AG08396 (cell line): ENCODE data around the gene SLC5A6.

ENCODE experiments used
- DNase-seq: peaks from one replicate; pipeline ENCODE4 v3.0.0; 2012; ENCODE audit warnings: low spot score, mixed read lengths

Gene SLC5A6

DNA sequence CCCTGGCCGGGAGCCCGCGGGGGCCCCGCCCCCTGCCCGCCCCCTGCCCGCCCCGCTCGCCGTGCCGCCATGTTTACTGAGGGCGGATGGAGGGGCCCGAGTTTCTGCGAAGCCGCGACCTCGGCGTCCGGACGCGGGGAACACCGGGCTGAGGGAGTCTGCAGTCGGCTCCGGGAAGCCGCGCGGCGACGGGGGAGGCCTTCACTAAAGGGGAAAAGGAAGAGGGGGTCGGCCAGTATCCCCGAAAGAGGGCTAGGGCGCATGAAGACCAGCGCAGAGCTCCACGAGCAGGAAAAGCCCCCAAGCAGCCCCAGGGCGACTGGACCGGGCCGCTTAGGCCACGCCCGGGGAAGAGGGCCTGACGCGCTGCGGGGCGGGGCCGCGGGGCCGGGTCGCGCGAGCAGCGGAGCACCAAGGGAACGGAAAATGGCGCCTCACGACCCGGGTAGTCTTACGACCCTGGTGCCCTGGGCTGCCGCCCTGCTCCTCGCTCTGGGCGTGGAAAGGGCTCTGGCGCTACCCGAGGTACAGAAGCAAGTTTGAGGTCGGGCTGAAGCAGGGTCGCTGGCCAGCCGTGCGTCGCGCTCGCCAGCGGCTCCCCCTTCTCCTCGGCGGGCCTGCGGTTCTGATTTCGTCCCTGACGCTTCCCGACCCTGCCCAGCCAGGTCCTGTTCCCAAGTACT lies at the start of gene SLC5A6, which contains the start of gene ATRAID:
SLC5A6 (minus strand) TSS at position 326 of the 683 bp plus-strand sequence. CDS start 4,618 bp downstream, outside the sequence.
ATRAID (plus strand) TSS at position 99 of the 683 bp plus-strand sequence; CDS start at position 427, 328 bp downstream.
- DNase-seq, result peak; percentile 97

- DNase-seq, result no peak
These were observed 49.3 kb upstream of the SLC5A6 start for GRCh38 chr2:27261241-27261925.

- DNase-seq, result no peak
These were observed 46.0 kb upstream of the SLC5A6 start for GRCh38 chr2:27258051-27258450.

DNA sequence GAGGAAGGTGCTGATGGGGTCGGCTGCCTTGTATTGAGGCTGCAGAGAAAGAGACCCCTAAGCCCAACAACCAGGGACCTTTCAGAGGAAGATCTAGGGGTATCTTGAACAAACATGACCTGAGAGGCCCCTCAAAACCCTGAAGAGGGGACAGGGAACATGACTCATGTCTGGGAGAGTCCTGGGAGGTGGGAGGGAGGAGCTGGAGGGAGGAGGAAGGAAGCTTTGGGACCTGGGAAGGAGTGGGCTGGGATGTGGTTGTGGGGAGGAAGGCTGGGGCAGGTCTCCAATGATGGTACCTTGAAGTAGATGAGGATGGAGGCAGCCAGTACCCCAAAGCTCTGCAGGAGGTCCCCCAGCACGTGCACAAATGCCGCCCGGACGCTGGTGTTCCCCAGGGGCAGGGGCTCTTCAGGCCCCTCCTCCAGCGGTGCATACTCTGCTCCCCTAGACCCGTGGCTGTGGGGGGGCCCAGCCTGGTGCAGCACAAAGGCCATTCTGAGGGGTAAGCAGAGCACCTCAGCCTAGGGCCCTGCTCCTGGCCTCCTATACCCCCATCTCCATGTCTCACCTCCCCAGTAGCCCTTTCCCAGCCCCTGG lies 44.9 kb upstream of the SLC5A6 start:
- DNase-seq, result no peak

- DNase-seq, result peak; percentile 80
These were observed 43.6 kb upstream of the SLC5A6 start for GRCh38 chr2:27255660-27256059.

DNA sequence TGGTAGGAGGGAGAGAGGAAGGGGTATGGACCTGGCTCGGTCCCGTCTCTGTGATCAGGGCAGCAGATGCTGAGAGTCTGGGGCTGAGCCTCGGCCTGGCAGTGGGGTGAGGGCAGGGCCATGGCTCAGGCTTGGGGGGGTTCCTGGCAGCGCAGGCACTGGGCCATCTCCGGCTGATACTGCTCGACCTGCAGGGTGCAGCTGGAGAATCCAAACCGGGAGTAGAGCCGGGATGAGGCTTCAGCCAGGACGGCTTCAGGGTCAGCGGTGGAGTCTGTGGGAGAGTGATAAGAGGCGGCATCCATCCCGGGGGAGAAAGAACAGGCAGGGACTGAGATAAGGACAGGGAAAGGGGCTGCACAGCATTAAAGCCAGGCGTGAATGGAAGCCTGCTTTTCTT lies 43.1 kb upstream of the SLC5A6 start:
- no peak for DNase-seq

GRCh38 chr2:27251766-27252165 lies 39.7 kb upstream of the SLC5A6 start:
- no peak for DNase-seq

- no peak for DNase-seq
These were observed 38.7 kb upstream of the SLC5A6 start for GRCh38 chr2:27250652-27251379.

DNA sequence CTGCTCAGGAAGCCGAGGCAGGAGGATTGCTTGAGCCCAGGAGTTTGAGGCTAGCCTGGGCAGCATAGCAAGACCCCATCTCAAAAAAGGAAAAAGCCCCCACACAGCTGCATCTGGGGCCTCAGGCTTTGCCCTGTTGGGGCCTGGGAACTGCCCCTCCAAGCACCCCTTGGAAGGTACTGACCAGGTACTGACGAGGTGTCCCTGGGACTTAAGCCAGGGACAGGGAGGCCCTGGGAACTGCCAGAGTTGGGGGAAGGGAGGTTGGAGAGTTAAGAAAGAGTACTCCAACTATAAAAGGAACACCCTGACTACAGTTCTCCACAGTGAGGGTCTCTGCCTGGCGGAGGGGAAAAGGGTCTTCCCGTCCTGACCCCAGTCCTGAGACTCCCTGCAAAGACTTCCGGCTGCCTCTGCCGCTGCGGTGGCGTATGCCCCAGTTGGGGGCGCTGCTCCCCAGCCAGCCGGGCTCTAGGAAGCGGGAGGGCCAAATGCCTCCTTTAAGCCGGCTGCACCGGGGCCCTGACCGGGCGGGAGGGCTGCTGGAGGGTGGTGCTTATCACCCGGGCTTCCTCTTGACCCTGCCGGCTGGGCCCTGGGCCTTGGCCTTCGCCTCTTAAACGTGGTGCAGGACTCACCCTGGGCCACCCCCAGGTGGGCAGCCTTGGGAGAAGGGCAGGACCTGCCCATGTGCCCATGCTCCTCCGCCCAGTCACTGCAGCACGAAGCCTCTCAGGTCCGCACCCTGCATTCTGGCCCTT lies 38.0 kb upstream of the SLC5A6 start:
- DNase-seq, result peak; percentile 87

DNA sequence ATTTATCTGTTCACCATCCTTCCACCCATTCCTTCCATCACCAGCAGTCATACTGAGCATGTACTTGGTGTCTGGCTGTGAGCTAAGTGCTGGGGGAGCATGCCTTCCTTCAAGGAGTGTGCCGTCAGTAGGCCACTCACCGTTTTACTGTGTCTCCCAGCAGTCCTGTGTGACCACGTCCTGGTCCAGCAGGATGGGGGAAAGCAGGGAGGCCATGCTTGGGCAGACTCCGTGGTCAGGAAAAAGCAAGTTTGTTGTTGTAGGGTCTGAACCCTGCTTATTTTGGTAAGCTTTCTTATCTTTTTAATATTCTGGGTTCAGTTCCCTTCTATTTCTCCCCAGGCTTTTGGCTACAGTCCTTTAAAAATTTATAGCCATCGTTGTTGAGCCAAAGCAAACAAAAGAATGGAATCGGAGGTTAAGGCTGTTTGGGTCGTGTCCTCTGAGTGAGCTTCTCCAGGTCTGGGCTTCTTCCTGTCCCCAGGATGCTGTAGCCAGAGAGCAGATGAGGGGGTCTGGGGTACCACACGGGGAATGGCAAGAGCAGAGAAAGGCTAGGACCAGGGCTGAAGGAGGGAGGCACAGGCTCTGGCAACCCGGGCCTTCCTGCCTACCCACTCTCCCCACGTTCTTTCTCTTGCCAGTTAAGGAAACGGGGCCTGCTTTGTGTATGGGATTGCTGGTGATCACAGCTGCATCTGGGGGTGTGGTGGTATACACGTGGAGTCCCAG lies 37.3 kb upstream of the SLC5A6 start:
- DNase-seq, result no peak

DNA sequence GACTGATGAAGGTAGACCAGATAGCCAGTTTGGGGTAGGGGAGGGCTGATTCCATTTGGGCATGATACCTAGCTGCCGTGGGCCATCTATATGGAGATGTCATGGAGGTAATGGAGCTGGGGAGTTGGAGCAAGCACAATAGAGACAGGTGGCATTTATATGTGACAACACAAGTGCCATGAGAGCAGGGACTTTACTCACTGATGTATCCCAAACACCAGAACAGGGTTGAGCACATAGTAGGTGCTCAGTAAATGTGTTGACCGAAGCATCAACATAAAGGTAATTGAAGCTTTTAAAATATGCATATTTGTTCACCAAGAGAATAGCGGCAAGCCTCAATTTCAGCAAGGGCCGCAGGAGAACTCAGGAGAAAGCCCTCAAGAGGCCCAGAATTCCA lies 35.8 kb upstream of the SLC5A6 start:
- DNase-seq, result no peak

DNA sequence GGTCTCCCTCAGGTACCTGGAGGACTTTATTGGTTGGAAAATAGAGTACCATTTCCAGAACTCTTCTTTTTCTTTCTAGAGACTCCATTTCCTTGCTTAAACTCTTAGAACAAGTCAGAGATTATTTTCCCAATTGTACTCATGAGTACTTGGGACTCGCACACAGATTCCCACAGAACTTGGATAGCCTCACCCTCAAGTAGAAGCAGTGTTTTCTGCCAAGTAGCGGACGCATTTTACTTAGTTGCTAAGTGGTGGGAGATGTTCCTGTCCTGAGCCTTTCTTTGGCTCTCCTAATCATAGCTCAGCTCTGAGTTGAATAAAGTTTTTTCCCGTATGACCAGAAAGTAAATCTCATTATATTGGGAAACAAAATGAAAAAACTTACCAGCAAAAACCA lies 33.6 kb upstream of the SLC5A6 start:
- DNase-seq, result no peak

GRCh38 chr2:27245116-27245515 lies 33.0 kb upstream of the SLC5A6 start:
- DNase-seq, result no peak

GRCh38 chr2:27243391-27244130 lies 31.5 kb upstream of the SLC5A6 start:
- DNase-seq, result no peak

DNA sequence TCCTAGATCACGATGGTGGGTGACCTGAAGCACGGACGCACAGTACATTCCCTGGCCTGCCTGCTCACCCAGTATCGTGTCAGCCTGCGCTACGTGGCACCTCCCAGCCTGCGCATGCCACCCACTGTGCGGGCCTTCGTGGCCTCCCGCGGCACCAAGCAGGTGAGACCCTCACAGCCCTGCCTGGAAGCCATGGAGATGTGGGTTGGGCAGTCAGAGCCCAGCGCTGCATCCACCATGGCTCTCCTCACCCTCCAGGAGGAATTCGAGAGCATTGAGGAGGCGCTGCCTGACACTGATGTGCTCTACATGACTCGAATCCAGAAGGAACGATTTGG lies 30.5 kb upstream of the SLC5A6 start:
- no peak for DNase-seq

DNA sequence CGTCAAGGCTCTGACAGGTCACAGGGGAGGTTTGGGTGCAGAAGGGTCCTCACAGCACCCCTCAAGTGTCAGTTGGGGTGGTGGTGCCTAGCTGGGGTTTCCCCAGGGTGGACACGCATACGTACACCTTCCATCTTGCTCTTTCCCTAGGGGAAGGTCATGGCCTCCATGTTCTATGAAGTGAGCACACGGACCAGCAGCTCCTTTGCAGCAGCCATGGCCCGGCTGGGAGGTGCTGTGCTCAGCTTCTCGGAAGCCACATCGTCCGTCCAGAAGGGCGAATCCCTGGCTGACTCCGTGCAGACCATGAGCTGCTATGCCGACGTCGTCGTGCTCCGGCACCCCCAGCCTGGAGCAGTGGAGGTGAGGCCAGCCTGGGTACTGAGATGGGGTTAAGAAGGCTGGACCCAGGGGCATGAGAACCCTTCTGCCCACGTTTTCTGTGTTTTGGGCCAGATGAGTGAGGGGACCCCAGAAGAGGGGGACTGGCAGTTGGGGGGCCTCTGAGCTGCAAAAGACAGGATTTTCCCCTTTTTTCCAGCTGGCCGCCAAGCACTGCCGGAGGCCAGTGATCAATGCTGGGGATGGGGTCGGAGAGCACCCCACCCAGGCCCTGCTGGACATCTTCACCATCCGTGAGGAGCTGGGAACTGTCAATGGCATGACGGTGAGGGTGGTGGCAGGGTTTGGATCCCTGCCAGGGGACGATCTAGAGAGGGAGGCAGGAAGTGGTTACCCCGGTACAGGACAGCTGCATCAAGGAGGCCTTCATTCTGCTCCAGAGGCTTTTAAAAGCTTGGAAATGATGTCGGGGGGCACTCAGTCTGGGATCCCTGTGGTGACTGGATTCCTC lies 29.9 kb upstream of the SLC5A6 start:
- no peak for DNase-seq

- no peak for DNase-seq
These were observed 28.3 kb upstream of the SLC5A6 start for GRCh38 chr2:27240406-27240805.

DNA sequence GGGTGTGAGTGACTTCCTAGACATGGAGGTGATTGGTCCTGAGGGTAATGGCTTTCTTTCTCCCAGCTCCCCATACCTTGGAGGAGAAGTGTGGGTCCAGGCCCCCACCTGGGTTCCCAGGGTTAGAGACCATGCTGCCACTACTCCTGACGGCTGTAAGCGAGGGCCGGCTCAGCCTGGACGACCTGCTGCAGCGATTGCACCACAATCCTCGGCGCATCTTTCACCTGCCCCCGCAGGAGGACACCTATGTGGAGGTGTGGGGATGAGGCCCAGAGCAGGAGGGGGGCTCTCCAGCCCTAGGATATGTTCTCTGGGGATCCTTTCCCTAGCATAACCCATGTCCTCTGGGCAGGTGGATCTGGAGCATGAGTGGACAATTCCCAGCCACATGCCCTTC lies 26.9 kb upstream of the SLC5A6 start:
- no peak for DNase-seq

DNA sequence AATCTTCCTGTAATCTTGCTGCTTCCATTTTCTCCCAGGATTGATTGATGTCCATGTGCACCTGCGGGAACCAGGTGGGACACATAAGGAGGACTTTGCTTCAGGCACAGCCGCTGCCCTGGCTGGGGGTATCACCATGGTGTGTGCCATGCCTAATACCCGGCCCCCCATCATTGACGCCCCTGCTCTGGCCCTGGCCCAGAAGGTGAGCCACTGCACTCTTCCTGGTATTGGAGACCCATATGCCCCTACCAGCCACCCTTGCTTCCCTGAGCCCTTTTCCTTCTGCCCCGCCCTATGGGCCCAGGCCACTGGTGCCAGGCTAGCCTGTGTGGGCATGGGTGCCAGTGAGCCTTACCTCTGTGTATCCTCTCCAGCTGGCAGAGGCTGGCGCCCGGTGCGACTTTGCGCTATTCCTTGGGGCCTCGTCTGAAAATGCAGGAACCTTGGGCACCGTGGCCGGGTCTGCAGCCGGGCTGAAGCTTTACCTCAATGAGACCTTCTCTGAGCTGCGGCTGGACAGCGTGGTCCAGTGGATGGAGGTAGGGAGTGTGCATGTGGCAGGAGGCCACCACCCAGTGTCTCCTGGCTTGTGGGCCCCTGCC lies 25.4 kb upstream of the SLC5A6 start:
- DNase-seq, result no peak
